HG03460 (cell line): ENCODE results near the gene HPGDS.

Experiments used
- ATAC-seq: cut with Tn5 transposase; IDR thresholded peaks from one replicate; pipeline ENCODE4 v1.9.1; 2021; ENCODE audit not compliant: unreplicated experiment

Gene HPGDS

DNA sequence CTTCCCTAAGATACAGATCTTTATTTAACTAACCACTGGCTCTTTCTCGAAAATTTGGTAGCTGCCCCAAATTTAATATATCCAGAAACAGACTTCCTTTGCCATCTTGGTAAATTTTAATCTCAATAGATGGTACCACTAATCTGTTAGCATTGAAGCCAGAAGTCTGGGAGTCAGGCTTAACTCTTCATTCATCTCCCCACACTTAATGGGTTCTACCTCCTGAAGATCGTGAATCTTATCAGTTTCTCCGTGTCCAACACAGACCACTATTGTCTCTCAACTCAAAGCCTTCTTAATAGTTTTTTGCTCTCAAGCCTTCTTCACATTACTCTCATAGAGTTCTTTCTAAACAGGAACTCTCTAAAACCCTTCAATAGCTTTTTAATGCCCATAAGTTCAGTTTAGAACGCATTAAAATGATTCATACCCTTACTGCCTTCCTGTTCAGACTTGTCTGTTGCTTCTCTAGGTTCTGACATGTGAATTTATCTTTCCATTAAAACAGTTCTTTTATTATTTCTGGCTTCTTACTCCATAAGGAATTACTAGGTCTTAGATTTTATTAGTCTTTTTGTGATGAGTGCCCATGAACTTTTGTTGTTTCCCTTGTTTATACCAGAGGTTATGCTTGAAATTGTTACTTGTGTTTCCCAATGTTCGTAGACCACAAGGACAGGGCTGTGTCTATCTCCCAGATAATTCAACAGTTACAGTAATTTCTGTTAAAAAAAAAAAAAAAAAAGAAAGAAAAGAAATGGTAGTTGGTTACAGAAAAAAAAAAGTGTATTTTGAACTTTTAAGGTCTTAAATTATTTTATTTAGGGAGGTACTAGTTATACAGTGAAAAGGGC, 80.2 kb downstream of the HPGDS start:
- no peak for ATAC-seq

DNA sequence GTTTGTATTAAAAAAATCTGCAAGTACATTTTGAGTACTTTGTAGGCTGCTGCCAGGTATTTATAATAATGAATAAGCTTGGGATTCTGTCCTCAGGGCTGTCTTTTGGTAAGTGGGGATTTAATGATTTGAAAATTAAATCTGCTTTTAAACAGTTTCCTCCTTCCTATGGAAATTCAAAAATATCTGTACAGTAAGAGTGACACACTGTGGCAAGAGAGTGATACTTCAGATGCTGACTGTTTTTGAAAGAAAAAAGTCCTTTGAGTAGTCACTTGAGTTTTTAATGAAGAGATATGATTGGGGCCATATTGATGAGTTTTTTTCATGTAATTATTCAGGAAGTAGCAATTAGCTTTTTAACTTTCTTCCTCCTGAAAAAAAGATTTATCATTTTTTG, 85.8 kb downstream of the HPGDS start:
- ATAC-seq, result no peak

DNA sequence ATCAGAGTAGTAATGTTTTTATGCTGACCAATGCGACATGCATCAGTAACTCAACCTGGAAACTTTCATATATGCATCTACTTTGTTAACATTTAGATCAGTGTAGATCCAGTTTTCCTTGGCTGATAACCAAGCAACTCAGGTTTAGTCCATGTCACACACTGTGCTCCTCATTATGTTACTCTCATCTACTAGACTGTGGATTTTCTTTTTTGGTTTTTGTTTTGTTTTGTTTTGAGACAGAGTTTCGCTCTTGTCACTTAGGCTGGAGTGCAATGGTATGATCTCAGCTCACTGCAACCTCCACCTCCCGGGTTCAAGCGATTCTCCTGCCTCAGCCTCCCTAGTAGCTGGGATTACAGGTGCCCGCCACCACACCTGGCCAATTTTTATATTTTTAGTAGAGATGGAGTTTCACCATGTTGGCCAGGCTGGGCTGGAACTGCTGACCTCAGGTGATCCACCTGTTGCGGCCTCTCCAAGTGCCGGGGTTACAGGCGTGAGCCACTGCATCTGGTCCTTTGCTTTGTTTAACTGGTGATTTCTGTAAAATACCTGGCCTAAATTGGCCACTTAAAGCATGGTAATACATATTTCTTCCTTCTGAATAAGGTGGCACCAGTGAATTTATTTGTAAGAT, 86.4 kb downstream of the HPGDS start:
- ATAC-seq, result no peak

DNA sequence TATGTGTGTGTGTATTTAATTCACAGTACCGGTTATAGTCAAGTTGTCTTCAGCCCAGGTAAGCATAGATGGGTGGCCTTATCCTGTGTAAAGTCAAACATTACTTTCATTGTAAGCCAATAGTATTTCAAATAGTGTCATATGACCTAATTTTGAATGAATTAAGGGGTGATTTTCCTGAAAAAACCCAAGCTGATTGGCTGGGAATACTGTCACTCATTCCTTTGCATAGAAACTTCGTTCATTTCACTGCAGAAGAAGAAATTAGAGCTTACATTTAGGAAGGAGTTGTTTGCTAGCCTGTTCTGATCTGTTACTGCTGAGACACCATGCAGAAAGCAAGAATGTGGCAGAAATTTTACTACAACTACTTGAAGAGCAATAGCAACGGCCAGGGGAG, 89.6 kb downstream of the HPGDS start:
- no peak for ATAC-seq

DNA sequence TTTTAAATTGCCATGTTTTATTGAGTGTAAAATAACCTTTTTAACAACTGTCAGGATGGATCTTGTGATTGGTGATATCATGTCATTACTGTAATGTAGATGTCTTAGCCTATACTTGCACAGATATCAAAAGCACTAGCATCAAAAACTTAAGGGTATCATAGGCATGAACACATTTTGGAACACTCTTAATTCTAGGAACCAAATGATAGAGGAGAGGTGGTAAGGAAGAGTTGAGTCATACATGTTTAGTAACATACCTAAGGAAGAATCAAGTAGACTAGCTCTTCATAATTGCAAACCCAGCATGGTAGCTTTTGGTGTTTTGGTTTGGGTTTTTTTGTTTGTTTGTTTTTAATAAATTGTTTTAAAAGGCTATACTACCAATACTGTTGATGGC, 91.5 kb downstream of the HPGDS start:
- no peak for ATAC-seq
